SK-N-SH (cell line): Measurements from ENCODE around the gene HIVEP2.

ENCODE experiments used
- CHD2 ChIP-seq: fragments of 150-350 bp; IDR thresholded peaks from 2 replicates; pipeline ENCODE4 v1.6.1; 2018; ENCODE audit warnings: low read length; ENCODE audit not compliant: partially characterized antibody
- CTCF ChIP-seq: fragments of 200-600 bp; sonication (generic); IDR thresholded peaks from 2 replicates; pipeline ENCODE4 v1.6.1; 2017; ENCODE audit warnings: antibody characterized with exemption, mild to moderate bottlenecking, moderate library complexity
- EZH2phosphoT487 ChIP-seq: fragments of 200-600 bp; sonication (generic); IDR thresholded peaks from 2 replicates; pipeline ENCODE4 v1.6.1; 2017; ENCODE audit warnings: low read depth, mixed run types, mild to moderate bottlenecking, antibody characterized with exemption, moderate library complexity, borderline replicate concordance
- GABPA ChIP-seq: IDR thresholded peaks from 2 replicates; pipeline ENCODE4 v1.4.0; 2012; ENCODE audit warnings: low read depth, mild to moderate bottlenecking
- NRF1 ChIP-seq: IDR thresholded peaks from 2 replicates; pipeline ENCODE4 v1.6.1; 2012; ENCODE audit warnings: low read depth, mild to moderate bottlenecking, low read length
- POLR2AphosphoS5 ChIP-seq: IDR thresholded peaks from 2 replicates; pipeline ENCODE4 v1.6.1; 2012; ENCODE audit warnings: low read depth, low read length
- RAD21 ChIP-seq: IDR thresholded peaks from 2 replicates; pipeline ENCODE4 v1.6.1; 2012; ENCODE audit warnings: mild to moderate bottlenecking, low read length
- REST ChIP-seq: IDR thresholded peaks from 2 replicates; pipeline ENCODE4 v1.6.1; 2012; ENCODE audit warnings: mild to moderate bottlenecking, low read depth, low read length, moderate library complexity
- RFX5 ChIP-seq: IDR thresholded peaks from 2 replicates; pipeline ENCODE4 v1.6.1; 2012; ENCODE audit warnings: mild to moderate bottlenecking, improper control_type of control experiment, low read length
- TAF1 ChIP-seq: IDR thresholded peaks from 2 replicates; pipeline ENCODE4 v1.6.1; 2012; ENCODE audit warnings: low read depth, mild to moderate bottlenecking, low read length, moderate library complexity, borderline replicate concordance
- TCF12 ChIP-seq: IDR thresholded peaks from 2 replicates; pipeline ENCODE4 v1.4.0; 2012
- YY1 ChIP-seq: IDR thresholded peaks from 2 replicates; pipeline ENCODE4 v1.4.0; 2012; ENCODE audit warnings: low read depth, mild to moderate bottlenecking

GRCh38 chr6:142750998-142751397 lies 194.0 kb downstream of the HIVEP2 start:
- TF ChIP-seq GABPA, result no peak
- no peak for TF ChIP-seq RAD21
- no peak for TF ChIP-seq TCF12
- no peak for TF ChIP-seq CTCF
- no peak for TF ChIP-seq POLR2AphosphoS5
- no peak for TF ChIP-seq CHD2
- no peak for TF ChIP-seq EZH2phosphoT487
- no peak for TF ChIP-seq REST
- no peak for TF ChIP-seq RFX5
- TF ChIP-seq YY1, result no peak
- TF ChIP-seq TAF1, result no peak
- no peak for TF ChIP-seq NRF1
